PFSK-1 (cell line): Measurements from ENCODE around the gene TENM3.

ENCODE experiments used
- FOXP2 ChIP-seq: optimal IDR thresholded peaks from 2 replicates; pipeline ENCODE3; 2011; ENCODE audit warnings: borderline replicate concordance, control low read depth, inconsistent platforms; ENCODE audit not compliant: insufficient read depth; ENCODE audit errors: extremely low read length, extremely low read depth
- POLR2AphosphoS5 ChIP-seq: IDR thresholded peaks from 2 replicates; pipeline ENCODE4 v1.6.1; 2012; ENCODE audit warnings: low read depth, mild to moderate bottlenecking, control low read depth, low read length, moderate library complexity
- SIN3A ChIP-seq: IDR thresholded peaks from 2 replicates; pipeline ENCODE4 v1.6.1; 2012; ENCODE audit warnings: mild to moderate bottlenecking, low read length, moderate library complexity, borderline replicate concordance; ENCODE audit not compliant: insufficient read depth
- TAF1 ChIP-seq: IDR thresholded peaks from 2 replicates; pipeline ENCODE4 v1.6.1; 2012; ENCODE audit warnings: low read length, control low read depth, borderline replicate concordance; ENCODE audit not compliant: insufficient read depth
- TF ChIP-seq, protein P1 (sequence below), 2 experiments: IDR thresholded peaks; 2 replicates each; pipeline versions ENCODE4 v1.6.1 to v1.8.0; 2011 to 2012; ENCODE audit warnings: low read depth in 2 of 2, low read length in 2 of 2, control low read depth in 1 of 2, inconsistent platforms in 1 of 2, mild to moderate bottlenecking in 1 of 2, moderate library complexity in 1 of 2; ENCODE audit not compliant: insufficient read depth in 1 of 2

Gene TENM3

DNA sequence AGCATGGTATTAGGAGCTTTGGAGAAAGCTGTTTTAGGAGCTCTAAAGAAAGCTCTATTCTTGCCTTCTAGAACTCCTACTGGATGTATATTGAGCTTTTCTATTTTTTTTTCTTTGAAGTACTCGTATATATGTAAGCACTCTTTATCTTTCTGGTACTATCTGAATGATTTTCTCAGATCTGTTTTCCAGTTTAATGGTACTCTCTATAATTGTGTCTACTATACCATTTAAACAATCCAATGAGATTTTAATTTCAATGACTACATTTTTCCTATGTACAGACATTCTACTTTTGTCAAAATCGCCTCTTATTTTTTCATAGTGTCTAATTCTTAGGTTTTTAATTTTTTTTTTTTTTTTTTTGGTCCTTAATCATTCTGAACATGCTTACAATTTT is 345.9 kb downstream of the TENM3 start:
- TF ChIP-seq, protein P1, sequence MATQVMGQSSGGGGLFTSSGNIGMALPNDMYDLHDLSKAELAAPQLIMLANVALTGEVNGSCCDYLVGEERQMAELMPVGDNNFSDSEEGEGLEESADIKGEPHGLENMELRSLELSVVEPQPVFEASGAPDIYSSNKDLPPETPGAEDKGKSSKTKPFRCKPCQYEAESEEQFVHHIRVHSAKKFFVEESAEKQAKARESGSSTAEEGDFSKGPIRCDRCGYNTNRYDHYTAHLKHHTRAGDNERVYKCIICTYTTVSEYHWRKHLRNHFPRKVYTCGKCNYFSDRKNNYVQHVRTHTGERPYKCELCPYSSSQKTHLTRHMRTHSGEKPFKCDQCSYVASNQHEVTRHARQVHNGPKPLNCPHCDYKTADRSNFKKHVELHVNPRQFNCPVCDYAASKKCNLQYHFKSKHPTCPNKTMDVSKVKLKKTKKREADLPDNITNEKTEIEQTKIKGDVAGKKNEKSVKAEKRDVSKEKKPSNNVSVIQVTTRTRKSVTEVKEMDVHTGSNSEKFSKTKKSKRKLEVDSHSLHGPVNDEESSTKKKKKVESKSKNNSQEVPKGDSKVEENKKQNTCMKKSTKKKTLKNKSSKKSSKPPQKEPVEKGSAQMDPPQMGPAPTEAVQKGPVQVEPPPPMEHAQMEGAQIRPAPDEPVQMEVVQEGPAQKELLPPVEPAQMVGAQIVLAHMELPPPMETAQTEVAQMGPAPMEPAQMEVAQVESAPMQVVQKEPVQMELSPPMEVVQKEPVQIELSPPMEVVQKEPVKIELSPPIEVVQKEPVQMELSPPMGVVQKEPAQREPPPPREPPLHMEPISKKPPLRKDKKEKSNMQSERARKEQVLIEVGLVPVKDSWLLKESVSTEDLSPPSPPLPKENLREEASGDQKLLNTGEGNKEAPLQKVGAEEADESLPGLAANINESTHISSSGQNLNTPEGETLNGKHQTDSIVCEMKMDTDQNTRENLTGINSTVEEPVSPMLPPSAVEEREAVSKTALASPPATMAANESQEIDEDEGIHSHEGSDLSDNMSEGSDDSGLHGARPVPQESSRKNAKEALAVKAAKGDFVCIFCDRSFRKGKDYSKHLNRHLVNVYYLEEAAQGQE (IDR thresholded peaks at IDR 0.05; ENCODE audit: insufficient read depth in 1 of 2, low read depth in 2 of 2, low read length in 2 of 2), result no peak
- TF ChIP-seq TAF1 (no peak), POLR2AphosphoS5 (no peak), SIN3A (no peak), FOXP2 (no peak)

DNA sequence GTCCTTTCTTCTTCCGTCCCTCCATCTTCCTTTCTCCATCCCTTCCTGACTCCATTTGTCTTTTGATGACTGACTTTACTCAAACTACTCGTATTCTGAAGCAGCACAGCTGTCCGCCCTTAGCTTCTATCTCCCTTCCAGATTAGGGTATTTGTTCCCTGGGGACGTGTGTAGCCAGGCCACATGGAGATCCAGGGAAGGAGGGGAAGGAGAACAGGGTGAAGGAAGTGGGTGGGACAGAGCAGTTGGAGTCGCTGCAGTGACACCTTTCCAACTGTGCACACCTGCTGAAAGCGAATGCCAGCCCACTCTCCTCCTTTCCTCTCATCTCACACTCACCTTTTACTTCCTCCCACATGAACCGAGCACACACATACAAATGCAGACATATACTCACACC is 350.2 kb downstream of the TENM3 start:
- TF ChIP-seq FOXP2, result no peak
- TF ChIP-seq, protein P1 (IDR thresholded peaks at IDR 0.05; ENCODE audit: insufficient read depth in 1 of 2, low read depth in 2 of 2, low read length in 2 of 2), result no peak
- TF ChIP-seq POLR2AphosphoS5, result no peak
- no peak for TF ChIP-seq SIN3A
- TF ChIP-seq TAF1, result no peak

DNA sequence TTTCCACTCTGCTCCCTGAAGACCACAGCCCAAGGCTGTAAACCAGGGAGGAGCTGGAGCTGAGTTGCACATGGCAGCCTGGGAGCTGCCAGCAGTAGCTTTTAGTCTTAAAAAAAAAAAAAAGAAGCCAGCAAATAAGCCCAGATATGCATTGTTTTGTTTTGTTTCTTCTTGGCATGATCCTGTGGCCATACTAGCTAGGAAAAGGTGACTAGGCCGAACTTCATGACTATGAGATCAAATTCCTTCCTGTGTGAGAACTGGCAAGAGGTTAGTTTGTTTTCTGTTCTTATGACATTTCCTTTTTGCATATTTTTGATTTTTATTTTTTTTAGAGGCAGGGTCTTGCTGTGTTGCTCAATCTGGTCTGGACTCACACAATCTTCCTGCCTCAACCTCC is 350.7 kb downstream of the TENM3 start:
- no peak for TF ChIP-seq FOXP2
- TF ChIP-seq, protein P1 (IDR thresholded peaks at IDR 0.05; ENCODE audit: insufficient read depth in 1 of 2, low read depth in 2 of 2, low read length in 2 of 2), result no peak
- TF ChIP-seq TAF1, result no peak
- TF ChIP-seq SIN3A, result no peak
- TF ChIP-seq POLR2AphosphoS5, result no peak

DNA sequence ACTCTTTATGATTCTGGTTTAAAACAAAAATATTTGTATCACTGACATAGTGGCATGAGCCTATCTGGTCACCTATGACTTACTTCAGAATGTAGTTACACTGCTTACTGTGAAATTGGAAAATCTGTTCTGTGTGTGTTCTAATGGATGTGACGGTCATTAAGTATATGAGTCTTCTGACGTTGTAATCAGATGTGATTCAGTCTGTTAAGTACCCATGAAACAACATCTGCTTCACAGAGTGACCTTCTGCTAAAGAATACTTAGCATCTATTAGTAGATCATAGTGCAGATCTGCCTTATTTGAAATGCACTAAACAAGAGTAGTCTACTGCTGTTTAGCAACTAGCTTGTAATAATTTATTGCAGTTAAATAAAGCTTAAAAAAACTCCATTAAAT is 356.9 kb downstream of the TENM3 start:
- TF ChIP-seq POLR2AphosphoS5 (no peak), TAF1 (no peak), FOXP2 (no peak), SIN3A (no peak)
- TF ChIP-seq, protein P1 (IDR thresholded peaks at IDR 0.05; ENCODE audit: insufficient read depth in 1 of 2, low read depth in 2 of 2, low read length in 2 of 2), result no peak

DNA sequence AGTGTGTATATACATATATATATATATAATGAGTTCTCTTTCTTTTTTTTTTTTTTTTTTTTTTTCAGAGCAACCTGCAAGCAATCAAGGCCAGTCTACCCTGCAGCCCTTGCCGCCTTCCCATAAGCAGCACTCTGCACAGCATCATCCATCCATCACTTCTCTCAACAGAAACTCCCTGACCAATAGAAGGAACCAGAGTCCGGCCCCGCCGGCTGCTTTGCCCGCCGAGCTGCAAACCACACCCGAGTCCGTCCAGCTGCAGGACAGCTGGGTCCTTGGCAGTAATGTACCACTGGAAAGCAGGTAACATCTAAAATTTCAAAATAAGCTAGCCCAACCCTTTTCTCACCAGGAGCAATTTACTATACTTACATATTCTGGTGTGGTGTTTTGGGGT is 357.7 kb downstream of the TENM3 start:
- TF ChIP-seq POLR2AphosphoS5, result no peak
- no peak for TF ChIP-seq FOXP2
- no peak for TF ChIP-seq TAF1
- TF ChIP-seq, protein P1 (IDR thresholded peaks at IDR 0.05; ENCODE audit: insufficient read depth in 1 of 2, low read depth in 2 of 2, low read length in 2 of 2), result no peak
- no peak for TF ChIP-seq SIN3A
